ENCODE data around the gene AFF3. TPM values are rescaled to one million over a fixed set of nuclear protein-coding genes. Genes with fewer than 3 reads are reported as not detected.

AFF3 gene
- total and polyA plus RNA-seq, 10 of the 15 experiments (the other 5 are each of a cell fraction or from before 2014, with no cell fraction given): 0.26 to 5.5 (median 3.0) TPM

DNA sequence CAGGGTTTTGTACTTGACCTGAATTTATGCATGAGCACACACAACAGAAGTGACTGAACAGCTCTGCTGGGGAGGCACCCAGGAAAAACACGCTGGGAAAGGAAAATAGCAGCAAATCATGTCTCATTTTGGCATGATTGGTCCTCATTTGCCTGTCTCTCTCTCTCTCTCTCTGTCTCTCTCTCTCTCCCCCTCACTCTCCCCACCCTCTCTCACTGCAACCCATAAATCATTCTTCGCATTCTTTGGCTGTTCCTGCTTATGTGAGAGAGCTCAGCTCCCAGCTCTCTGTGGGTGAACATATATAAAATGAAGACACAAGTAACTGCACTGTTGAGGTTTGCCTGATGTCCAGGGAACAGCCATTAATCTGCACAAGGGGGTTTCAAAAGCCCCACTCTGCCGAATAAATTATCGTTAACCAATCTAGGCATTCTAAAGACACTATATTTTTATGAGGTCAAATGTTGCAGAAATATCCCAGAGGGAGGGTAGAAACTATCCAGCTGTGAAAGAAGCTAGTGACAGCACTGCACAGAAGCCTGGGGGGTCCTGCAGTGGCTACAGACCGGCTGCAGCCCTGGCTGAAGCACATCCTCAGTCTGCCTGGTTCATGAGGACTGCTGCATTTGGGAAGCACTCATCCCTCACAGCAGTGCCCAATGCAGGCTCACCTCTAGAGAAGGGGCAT is 260.3 kb downstream of the AFF3 start (continued):
- TF ChIP-seq, protein P1, sequence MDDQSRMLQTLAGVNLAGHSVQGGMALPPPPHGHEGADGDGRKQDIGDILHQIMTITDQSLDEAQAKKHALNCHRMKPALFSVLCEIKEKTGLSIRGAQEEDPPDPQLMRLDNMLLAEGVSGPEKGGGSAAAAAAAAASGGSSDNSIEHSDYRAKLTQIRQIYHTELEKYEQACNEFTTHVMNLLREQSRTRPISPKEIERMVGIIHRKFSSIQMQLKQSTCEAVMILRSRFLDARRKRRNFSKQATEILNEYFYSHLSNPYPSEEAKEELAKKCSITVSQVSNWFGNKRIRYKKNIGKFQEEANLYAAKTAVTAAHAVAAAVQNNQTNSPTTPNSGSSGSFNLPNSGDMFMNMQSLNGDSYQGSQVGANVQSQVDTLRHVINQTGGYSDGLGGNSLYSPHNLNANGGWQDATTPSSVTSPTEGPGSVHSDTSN (IDR thresholded peaks at IDR 0.05; ENCODE audit: insufficient replicate concordance, low read depth, low read length): no peak
- TF ChIP-seq CREM (IDR thresholded peaks at IDR 0.05; ENCODE audit: low read depth) (no peak), IRF4 (IDR thresholded peaks at IDR 0.05; ENCODE audit: low read depth, low read length) (no peak), NR2C1 (IDR thresholded peaks at IDR 0.05) (no peak), POLR2A (IDR thresholded peaks at IDR 0.05; ENCODE audit: low read depth, low read length) (no peak), BHLHE40 (IDR thresholded peaks at IDR 0.05; ENCODE audit: borderline replicate concordance in 1 of 2, low read depth in 2 of 2, low read length in 1 of 2) (no peak), SIN3A (IDR thresholded peaks at IDR 0.05; ENCODE audit: low read depth, low read length) (no peak), FOS (IDR thresholded peaks at IDR 0.05; ENCODE audit: borderline replicate concordance, extremely low read depth, insufficient read length) (no peak), MEF2A (IDR thresholded peaks at IDR 0.05; ENCODE audit: insufficient read depth, low read depth, low read length) (no peak), EGR1 (IDR thresholded peaks at IDR 0.05; ENCODE audit: borderline replicate concordance in 1 of 2, low read depth in 2 of 2, low read length in 2 of 2) (no peak), MTA2 (IDR thresholded peaks at IDR 0.05; ENCODE audit: low read depth) (no peak), KLF5 (IDR thresholded peaks at IDR 0.05; ENCODE audit: partially characterized antibody) (no peak), RFX5 (IDR thresholded peaks at IDR 0.05; ENCODE audit: low read depth, low read length) (no peak)
- TF ChIP-seq, protein P2, sequence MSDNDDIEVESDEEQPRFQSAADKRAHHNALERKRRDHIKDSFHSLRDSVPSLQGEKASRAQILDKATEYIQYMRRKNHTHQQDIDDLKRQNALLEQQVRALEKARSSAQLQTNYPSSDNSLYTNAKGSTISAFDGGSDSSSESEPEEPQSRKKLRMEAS (IDR thresholded peaks at IDR 0.05; ENCODE audit: low read depth, low read length): no peak
- TF ChIP-seq, protein P3, sequence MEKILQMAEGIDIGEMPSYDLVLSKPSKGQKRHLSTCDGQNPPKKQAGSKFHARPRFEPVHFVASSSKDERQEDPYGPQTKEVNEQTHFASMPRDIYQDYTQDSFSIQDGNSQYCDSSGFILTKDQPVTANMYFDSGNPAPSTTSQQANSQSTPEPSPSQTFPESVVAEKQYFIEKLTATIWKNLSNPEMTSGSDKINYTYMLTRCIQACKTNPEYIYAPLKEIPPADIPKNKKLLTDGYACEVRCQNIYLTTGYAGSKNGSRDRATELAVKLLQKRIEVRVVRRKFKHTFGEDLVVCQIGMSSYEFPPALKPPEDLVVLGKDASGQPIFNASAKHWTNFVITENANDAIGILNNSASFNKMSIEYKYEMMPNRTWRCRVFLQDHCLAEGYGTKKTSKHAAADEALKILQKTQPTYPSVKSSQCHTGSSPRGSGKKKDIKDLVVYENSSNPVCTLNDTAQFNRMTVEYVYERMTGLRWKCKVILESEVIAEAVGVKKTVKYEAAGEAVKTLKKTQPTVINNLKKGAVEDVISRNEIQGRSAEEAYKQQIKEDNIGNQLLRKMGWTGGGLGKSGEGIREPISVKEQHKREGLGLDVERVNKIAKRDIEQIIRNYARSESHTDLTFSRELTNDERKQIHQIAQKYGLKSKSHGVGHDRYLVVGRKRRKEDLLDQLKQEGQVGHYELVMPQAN (conservative IDR thresholded peaks at IDR 0.05): no peak

Data from GM12878 (cell line).